Astrocyte (in vitro differentiated cells and primary cell): ENCODE data around the gene ARHGAP6. TPM values are rescaled to one million over a fixed set of nuclear protein-coding genes. Genes with fewer than 3 reads are reported as not detected.
A peak's percentile ranks its signal among the peaks of the same experiment; 100 is the strongest.

Experiments used
- DNase-seq: peaks from one replicate; pipeline ENCODE4 v3.0.0-alpha.2; 2010; ENCODE audit warnings: low read depth
- FAIRE-seq: peaks from 2 replicates; lab custom pipeline; 2011; peaks lifted over from hg19 to GRCh38; lab: Jason Lieb, UNC
- H2AFZ ChIP-seq: 2 replicates; pipeline ENCODE4 v1.6.0; 2012; ENCODE audit warnings: low read depth, low read length, inconsistent platforms
- H3K27ac ChIP-seq: 2 replicates; pipeline ENCODE4 v1.5.1; 2011; ENCODE audit warnings: low read depth, low read length, inconsistent platforms
- H3K27me3 ChIP-seq: 2 replicates; pipeline ENCODE4 v1.6.0; 2011; ENCODE audit warnings: low read length, inconsistent platforms; ENCODE audit not compliant: insufficient read depth
- H3K36me3 ChIP-seq: 2 replicates; pipeline ENCODE4 v1.5.1; 2011; ENCODE audit warnings: low read length, inconsistent platforms; ENCODE audit not compliant: insufficient read depth
- H3K4me1 ChIP-seq: 2 replicates; pipeline ENCODE4 v1.5.1; 2011; ENCODE audit warnings: low read length, inconsistent platforms; ENCODE audit not compliant: insufficient read depth
- H3K4me2 ChIP-seq: 2 replicates; pipeline ENCODE4 v1.6.0; 2012; ENCODE audit warnings: low read length, inconsistent platforms
- H3K4me3 ChIP-seq: 2 replicates; pipeline ENCODE4 v1.5.1; 2011; ENCODE audit warnings: low read depth, mild to moderate bottlenecking, low read length, inconsistent platforms; ENCODE audit not compliant: insufficient read depth
- H3K79me2 ChIP-seq: 2 replicates; pipeline ENCODE4 v1.6.0; 2012; ENCODE audit warnings: mild to moderate bottlenecking, low read length, inconsistent platforms; ENCODE audit not compliant: insufficient read depth
- H3K9ac ChIP-seq: 2 replicates; pipeline ENCODE4 v1.6.0; 2012; ENCODE audit warnings: mild to moderate bottlenecking, low read length, inconsistent platforms
- H3K9me3 ChIP-seq: 2 replicates; pipeline ENCODE4 v1.5.1; 2012; ENCODE audit warnings: low read depth, mild to moderate bottlenecking, low read length, inconsistent platforms; ENCODE audit not compliant: insufficient read depth
- H4K20me1 ChIP-seq: 2 replicates; pipeline ENCODE4 v1.6.0; 2012; ENCODE audit warnings: low read length, inconsistent platforms; ENCODE audit not compliant: insufficient read depth
- H3K27ac Mint-ChIP-seq: one replicate; pipeline ENCODE4 v1.8.0; 2021; ENCODE audit warnings: mild to moderate bottlenecking, mixed read lengths; ENCODE audit not compliant: unreplicated experiment
- H3K27me3 Mint-ChIP-seq: one replicate; pipeline ENCODE4 v1.8.0; 2021; ENCODE audit warnings: low read depth, mixed read lengths; ENCODE audit not compliant: unreplicated experiment
- H3K36me3 Mint-ChIP-seq: one replicate; pipeline ENCODE4 v1.8.0; 2021; ENCODE audit warnings: low read depth, mixed read lengths; ENCODE audit not compliant: unreplicated experiment
- H3K4me1 Mint-ChIP-seq: one replicate; pipeline ENCODE4 v1.8.0; 2021; ENCODE audit warnings: low read depth, mixed read lengths; ENCODE audit not compliant: unreplicated experiment
- H3K4me3 Mint-ChIP-seq: one replicate; pipeline ENCODE4 v1.8.0; 2021; ENCODE audit warnings: mild to moderate bottlenecking, moderate library complexity, mixed read lengths; ENCODE audit not compliant: unreplicated experiment
- H3K9me3 Mint-ChIP-seq: one replicate; pipeline ENCODE4 v1.8.0; 2021; ENCODE audit warnings: mild to moderate bottlenecking, mixed read lengths; ENCODE audit not compliant: unreplicated experiment
- EZH2 ChIP-seq: IDR thresholded peaks from 2 replicates; pipeline ENCODE4 v1.6.1; 2012; ENCODE audit warnings: mild to moderate bottlenecking, low read length, inconsistent platforms; ENCODE audit not compliant: insufficient read depth
- total RNA-seq: library from RNA; stranded (reverse); gene quantifications from 2 replicates; pipeline ENCODE4 v1.2.1, GENCODE V29; 2021
- TF ChIP-seq, protein P1 (sequence below): IDR thresholded peaks from 2 replicates; pipeline ENCODE4 v1.5.1; 2011; ENCODE audit warnings: low read depth, mild to moderate bottlenecking, inconsistent platforms, low read length, moderate library complexity; ENCODE audit not compliant: insufficient read depth

The ARHGAP6 gene
- total RNA-seq, 1 donor from 2014 or later = 0.30 TPM

DNA sequence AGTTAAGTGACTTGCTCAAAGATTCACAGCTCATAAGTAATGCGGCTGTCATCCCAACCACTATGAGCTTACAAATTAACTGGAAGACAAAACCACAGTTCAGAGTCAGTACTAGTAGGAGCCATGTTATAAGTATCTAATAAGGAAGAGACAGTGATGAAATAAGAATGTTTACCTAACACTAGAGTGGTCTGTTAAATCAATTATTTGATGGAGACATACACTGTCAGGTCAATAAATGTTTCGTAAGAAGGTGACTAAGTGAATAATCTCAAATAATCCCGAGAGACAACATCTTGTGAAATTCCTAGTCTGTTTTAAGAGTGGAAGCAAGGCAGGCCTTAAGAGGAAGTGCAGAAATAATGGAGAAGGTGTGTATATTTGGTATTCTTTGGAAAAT is 398.3 kb downstream of the ARHGAP6 start:
- no peak overlapping the region for H3K27ac ChIP-seq
- no peak overlapping the region for H3K4me3 Mint-ChIP-seq
- no peaks in the 10 kb centered on the region for H3K27me3 ChIP-seq
- no peak overlapping the region for H3K27ac Mint-ChIP-seq
- H3K36me3 ChIP-seq = no peaks in the 10 kb centered on the region
- FAIRE-seq = peak; percentile 81
- H2AFZ ChIP-seq = no peak overlapping the region
- no peaks in the 10 kb centered on the region for H3K9me3 ChIP-seq
- no peaks in the 10 kb centered on the region for H4K20me1 ChIP-seq
- no peak overlapping the region for H3K9ac ChIP-seq
- no peak overlapping the region for H3K4me3 ChIP-seq
- H3K4me1 Mint-ChIP-seq = peaks cover 9% of the 10 kb centered on the region
- TF ChIP-seq, protein P1, sequence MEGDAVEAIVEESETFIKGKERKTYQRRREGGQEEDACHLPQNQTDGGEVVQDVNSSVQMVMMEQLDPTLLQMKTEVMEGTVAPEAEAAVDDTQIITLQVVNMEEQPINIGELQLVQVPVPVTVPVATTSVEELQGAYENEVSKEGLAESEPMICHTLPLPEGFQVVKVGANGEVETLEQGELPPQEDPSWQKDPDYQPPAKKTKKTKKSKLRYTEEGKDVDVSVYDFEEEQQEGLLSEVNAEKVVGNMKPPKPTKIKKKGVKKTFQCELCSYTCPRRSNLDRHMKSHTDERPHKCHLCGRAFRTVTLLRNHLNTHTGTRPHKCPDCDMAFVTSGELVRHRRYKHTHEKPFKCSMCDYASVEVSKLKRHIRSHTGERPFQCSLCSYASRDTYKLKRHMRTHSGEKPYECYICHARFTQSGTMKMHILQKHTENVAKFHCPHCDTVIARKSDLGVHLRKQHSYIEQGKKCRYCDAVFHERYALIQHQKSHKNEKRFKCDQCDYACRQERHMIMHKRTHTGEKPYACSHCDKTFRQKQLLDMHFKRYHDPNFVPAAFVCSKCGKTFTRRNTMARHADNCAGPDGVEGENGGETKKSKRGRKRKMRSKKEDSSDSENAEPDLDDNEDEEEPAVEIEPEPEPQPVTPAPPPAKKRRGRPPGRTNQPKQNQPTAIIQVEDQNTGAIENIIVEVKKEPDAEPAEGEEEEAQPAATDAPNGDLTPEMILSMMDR = no peak
- no peak for TF ChIP-seq EZH2
- H3K36me3 Mint-ChIP-seq = no peaks in the 10 kb centered on the region
- no peaks in the 10 kb centered on the region for H3K9me3 Mint-ChIP-seq
- DNase-seq = no peak
- peaks cover 3% of the 10 kb centered on the region for H3K4me1 ChIP-seq
- no peaks in the 10 kb centered on the region for H3K79me2 ChIP-seq
- H3K27me3 Mint-ChIP-seq = no peaks in the 10 kb centered on the region
- H3K4me2 ChIP-seq = no peak overlapping the region

DNA sequence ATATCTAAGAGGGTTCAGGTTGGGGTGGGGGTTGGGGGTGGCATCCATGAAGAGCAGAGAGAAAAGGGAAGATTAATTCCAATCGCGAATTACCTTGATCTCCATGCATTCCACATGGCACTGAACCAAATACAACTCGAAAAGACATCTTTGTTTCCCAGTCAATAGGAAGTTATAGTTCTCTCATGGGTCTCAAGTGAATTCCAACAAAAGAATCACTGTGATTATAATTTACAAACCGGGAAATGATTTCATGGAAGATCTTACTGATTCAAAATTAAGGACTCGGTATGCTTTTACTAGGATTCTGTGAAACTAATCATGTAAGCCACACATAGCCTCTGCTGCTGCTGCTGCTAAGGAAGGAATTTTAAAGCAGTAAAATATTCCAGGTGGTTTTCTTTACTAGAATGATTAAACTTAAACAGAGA is 399.1 kb downstream of the ARHGAP6 start:
- Histone ChIP-seq H3K9me3 (no peaks in the 10 kb centered on the region), H3K4me3 (no peak overlapping the region), H3K9ac (no peak overlapping the region), H3K27ac (no peak overlapping the region), H4K20me1 (no peaks in the 10 kb centered on the region), H3K27me3 (no peaks in the 10 kb centered on the region), H2AFZ (no peak overlapping the region), H3K79me2 (no peaks in the 10 kb centered on the region), H3K4me2 (no peak overlapping the region), H3K4me1 (peaks cover 1% of the 10 kb centered on the region), H3K36me3 (no peaks in the 10 kb centered on the region)
- FAIRE-seq (peak; percentile 78), DNase-seq (no peak)
- TF ChIP-seq, protein P1 = no peak
- no peak for TF ChIP-seq EZH2
- Mint-ChIP-seq H3K4me1 (peaks cover 7% of the 10 kb centered on the region), H3K4me3 (no peak overlapping the region), H3K9me3 (no peaks in the 10 kb centered on the region), H3K27ac (no peak overlapping the region), H3K27me3 (no peaks in the 10 kb centered on the region), H3K36me3 (no peaks in the 10 kb centered on the region)

DNA sequence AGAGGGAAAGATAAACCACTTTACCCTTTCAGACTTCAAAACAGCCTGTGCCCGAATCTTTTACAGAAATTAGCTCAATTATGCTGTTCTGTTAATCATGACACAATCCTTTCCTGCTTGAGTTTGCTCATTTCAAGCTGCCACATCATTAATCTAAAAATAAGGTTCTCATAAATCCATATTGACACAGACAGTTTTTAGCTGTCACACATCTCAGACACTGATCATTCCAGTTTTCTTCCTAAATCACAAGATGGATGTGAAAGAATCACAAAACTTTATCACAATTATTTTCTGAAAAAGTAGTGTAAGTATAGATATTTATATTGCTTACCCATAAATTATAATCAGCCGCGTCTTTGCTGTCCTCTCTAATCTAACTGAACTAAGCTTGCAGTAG is 400.4 kb downstream of the ARHGAP6 start:
- TF ChIP-seq, protein P1 = no peak
- TF ChIP-seq EZH2 = no peak
- no peak overlapping the region for H3K4me2 ChIP-seq
- no peaks in the 10 kb centered on the region for H3K9me3 ChIP-seq
- no peaks in the 10 kb centered on the region for H4K20me1 ChIP-seq
- H3K27ac Mint-ChIP-seq = no peak overlapping the region
- no peak overlapping the region for H3K27ac ChIP-seq
- H3K27me3 ChIP-seq = no peaks in the 10 kb centered on the region
- no peaks in the 10 kb centered on the region for H3K36me3 ChIP-seq
- no peaks in the 10 kb centered on the region for H3K79me2 ChIP-seq
- H3K4me1 ChIP-seq = peaks cover 6% of the 10 kb centered on the region
- H3K9ac ChIP-seq = no peak overlapping the region
- H3K4me3 ChIP-seq = no peak overlapping the region
- no peak overlapping the region for H3K4me3 Mint-ChIP-seq
- DNase-seq (no peak), FAIRE-seq (peak; percentile 58)
- no peaks in the 10 kb centered on the region for H3K27me3 Mint-ChIP-seq
- no peaks in the 10 kb centered on the region for H3K9me3 Mint-ChIP-seq
- H3K4me1 Mint-ChIP-seq = peaks cover 7% of the 10 kb centered on the region
- no peak overlapping the region for H2AFZ ChIP-seq
- H3K36me3 Mint-ChIP-seq = no peaks in the 10 kb centered on the region
